ENCODE measurements around the gene MAML3.

MAML3 gene

GRCh38 chr4:139916041-139916440 is 237.9 kb downstream of the MAML3 start:
- no peak for DNase-seq (ENCODE audit: low spot score)
- no peak for TF ChIP-seq CTCF (IDR thresholded peaks at IDR 0.05; ENCODE audit: extremely low read depth, missing control alignments)

- no peak for TF ChIP-seq CTCF (IDR thresholded peaks at IDR 0.05; ENCODE audit: extremely low read depth, missing control alignments)
- no peak for DNase-seq (ENCODE audit: low spot score)
These were observed 238.9 kb downstream of the MAML3 start for GRCh38 chr4:139915037-139915436.

GRCh38 chr4:139913995-139914598 is 239.9 kb downstream of the MAML3 start:
- no peak for TF ChIP-seq CTCF (IDR thresholded peaks at IDR 0.05; ENCODE audit: extremely low read depth, missing control alignments)
- no peak for DNase-seq (ENCODE audit: low spot score)

GRCh38 chr4:139913398-139913990 is 240.5 kb downstream of the MAML3 start:
- TF ChIP-seq CTCF (IDR thresholded peaks at IDR 0.05; ENCODE audit: extremely low read depth, missing control alignments), result no peak
- DNase-seq (ENCODE audit: low spot score), result no peak

- TF ChIP-seq CTCF (IDR thresholded peaks at IDR 0.05; ENCODE audit: extremely low read depth, missing control alignments), result no peak
These were observed 241.5 kb downstream of the MAML3 start for GRCh38 chr4:139912445-139912844.

GRCh38 chr4:139910106-139910505 is 243.9 kb downstream of the MAML3 start:
- no peak for TF ChIP-seq CTCF (IDR thresholded peaks at IDR 0.05; ENCODE audit: extremely low read depth, missing control alignments)
- no peak for DNase-seq (ENCODE audit: low spot score)

More at GRCh38 chr4:139912445-139912844, 241.5 kb downstream of the MAML3 start:
- DNase-seq (ENCODE audit: low spot score), result no peak

- TF ChIP-seq CTCF (IDR thresholded peaks at IDR 0.05; ENCODE audit: extremely low read depth, missing control alignments), result no peak
- DNase-seq (ENCODE audit: low spot score), result no peak
These were observed 245.1 kb downstream of the MAML3 start for GRCh38 chr4:139908636-139909437.
